K562 (cell line): Measurements from ENCODE around the gene DSCAM. TPM values are rescaled to one million over a fixed set of nuclear protein-coding genes. Genes with fewer than 3 reads are reported as not detected.

Source experiments
- ATAC-seq: fragments of 200-7000 bp; cut with Tn5 transposase; 3 replicates; pipeline ENCODE4 v1.9.1; 2020; ENCODE audit warnings: moderate library complexity
- BruUV-seq: library from RNA; stranded (reverse); fragments of 400-500 nt; replicated peaks from 2 replicates; lab custom pipeline; 2021; lab: Mats Ljungman, UMichigan
- CTCF ChIA-PET: fragments of 300-600 bp; formaldehyde crosslinking; extraction: SDS; loops from one replicate; lab custom pipeline; 2021; ENCODE audit warnings: low intra/inter-chr PET ratio; lab: Yijun Ruan, JAX
- POLR2A ChIA-PET: fragments of 300-600, 350-650 bp; sonication (Branson Sonifier 250); formaldehyde crosslinking; extraction: SDS; loops from one replicate; lab custom pipeline; 2021; ENCODE audit warnings: antibody characterized with exemption, inconsistent platforms; lab: Yijun Ruan, JAX
- DNase-seq, 4 experiments: peaks; one replicate each; pipeline versions ENCODE4 v3.0.0 to v3.0.0-alpha.2; 2011 to 2018; ENCODE audit warnings: low spot score in 3 of 4, mixed read lengths in 3 of 4; ENCODE audit errors: extremely low read depth in 1 of 4
- FAIRE-seq: peaks from 2 replicates; lab custom pipeline; 2011; peaks lifted over from hg19 to GRCh38; lab: Jason Lieb, UNC
- H2AFZ ChIP-seq: 2 replicates; pipeline ENCODE4 v1.6.0; 2011; ENCODE audit warnings: low read depth, low read length, control low read depth, inconsistent platforms
- H3K27ac ChIP-seq: fragments of 200-600 bp; 3 replicates; pipeline ENCODE4 v1.8.0; 2011; ENCODE audit warnings: low read depth, mild to moderate bottlenecking, control low read depth, inconsistent platforms, low read length, moderate library complexity, mixed read lengths; ENCODE audit errors: extremely low read depth
- H3K27me3 ChIP-seq, 2 experiments: fragments of 300-600 bp in 1 of 2; 2 replicates in 1 of 2; 3 replicates in 1 of 2; pipeline versions ENCODE4 v1.6.0 to v1.8.0; 2011; ENCODE audit warnings: inconsistent platforms in 2 of 2, low read length in 2 of 2, mild to moderate bottlenecking in 1 of 2, mixed read lengths in 1 of 2, moderate library complexity in 1 of 2; ENCODE audit not compliant: control insufficient read depth in 2 of 2, insufficient read depth in 2 of 2
- H3K36me3 ChIP-seq: fragments of 300-600 bp; 3 replicates; pipeline ENCODE4 v1.8.0; 2011; ENCODE audit warnings: mild to moderate bottlenecking, low read length, inconsistent platforms; ENCODE audit not compliant: control insufficient read depth, insufficient read depth
- H3K4me1 ChIP-seq, 2 experiments: fragments of 200-600 bp in 1 of 2; replicated peaks in 1 of 2; 2 replicates in 1 of 2; 3 replicates in 1 of 2; pipeline versions ENCODE4 v1.5.1 to v1.8.0; 2011; ENCODE audit warnings: inconsistent platforms in 2 of 2, low read length in 2 of 2, mild to moderate bottlenecking in 1 of 2, mixed read lengths in 1 of 2, moderate library complexity in 1 of 2; ENCODE audit not compliant: control insufficient read depth in 2 of 2, insufficient read depth in 2 of 2
- H3K4me2 ChIP-seq: 2 replicates; pipeline ENCODE4 v1.6.1; 2011; ENCODE audit warnings: low read length, control low read depth, inconsistent platforms, mixed read lengths; ENCODE audit not compliant: insufficient read depth
- H3K4me3 ChIP-seq: fragments of 200-600 bp; sonication (generic), shearing (Covaris generic); 2 replicates; pipeline ENCODE4 v1.5.1; 2016; ENCODE audit warnings: control low read depth, inconsistent platforms
- H3K79me2 ChIP-seq: fragments of 200-600 bp; 3 replicates; pipeline ENCODE4 v1.8.0; 2011; ENCODE audit warnings: low read length, inconsistent platforms; ENCODE audit not compliant: control insufficient read depth, insufficient read depth
- H3K9ac ChIP-seq, 2 experiments: 2 replicates each; pipeline versions ENCODE4 v1.6.0 to v1.6.1; 2011; ENCODE audit warnings: low read depth in 2 of 2, low read length in 2 of 2, control low read depth in 1 of 2, inconsistent platforms in 1 of 2, mild to moderate bottlenecking in 1 of 2, mixed read lengths in 1 of 2; ENCODE audit not compliant: insufficient read depth in 1 of 2
- H3K9me1 ChIP-seq: one replicate; pipeline ENCODE4 v1.6.0; 2011; ENCODE audit warnings: inconsistent platforms, mild to moderate bottlenecking, low read length, moderate library complexity; ENCODE audit not compliant: control insufficient read depth, insufficient read depth
- H3K9me3 ChIP-seq: replicated peaks from 2 replicates; pipeline ENCODE4 v1.5.1; 2011; ENCODE audit warnings: low read depth, low read length, inconsistent platforms; ENCODE audit not compliant: control insufficient read depth, insufficient read depth
- H4K20me1 ChIP-seq: replicated peaks from 2 replicates; pipeline ENCODE4 v1.6.1; 2011; ENCODE audit warnings: low read length, inconsistent platforms, mixed read lengths; ENCODE audit not compliant: control insufficient read depth, insufficient read depth
- BRCA1 ChIP-seq, 2 experiments: fragments of 450-650 bp in 1 of 2; sonication (generic) in 1 of 2; formaldehyde crosslinking in 1 of 2; IDR thresholded peaks; 2 replicates each; pipeline versions ENCODE4 v1.5.0 to v1.6.1; 2017 to 2020; ENCODE audit warnings: mild to moderate bottlenecking in 1 of 2, missing genetic modification reagents in 1 of 2
- CBFA2T2 ChIP-seq: fragments of 450-650 bp; conservative IDR thresholded peaks from 2 replicates; pipeline ENCODE4 v1.6.1; 2017; ENCODE audit warnings: mild to moderate bottlenecking
- FOS ChIP-seq: IDR thresholded peaks from 3 replicates; pipeline ENCODE4 v1.6.1; 2011; ENCODE audit not compliant: insufficient read length; ENCODE audit errors: extremely low read depth
- GATA2 ChIP-seq: sonication (generic); formaldehyde crosslinking; IDR thresholded peaks from 2 replicates; pipeline ENCODE4 v1.4.0; 2020; ENCODE audit warnings: mild to moderate bottlenecking, missing genetic modification reagents
- KDM1A ChIP-seq, 2 experiments: fragments of 450-650 bp; IDR thresholded peaks; 2 replicates each; pipeline ENCODE4 v1.6.1; 2016; ENCODE audit warnings: mild to moderate bottlenecking in 2 of 2
- MLLT1 ChIP-seq, 2 experiments: fragments of 450-650 bp; IDR thresholded peaks; 2 replicates each; pipeline ENCODE4 v1.6.1; 2016
- NEUROD1 ChIP-seq: fragments of 150-350 bp; IDR thresholded peaks from 2 replicates; pipeline ENCODE4 v1.6.1; 2014; ENCODE audit warnings: borderline replicate concordance, low read length, low read depth; ENCODE audit not compliant: partially characterized antibody
- NRF1 ChIP-seq, 2 experiments: fragments of 450-650 bp; IDR thresholded peaks in 1 of 2; conservative IDR thresholded peaks in 1 of 2; 2 replicates each; pipeline ENCODE4 v1.6.1; 2014; ENCODE audit warnings: mild to moderate bottlenecking in 2 of 2
- PRMT5 ChIP-seq: sonication (generic); formaldehyde crosslinking; IDR thresholded peaks from 2 replicates; pipeline ENCODE4 v1.5.0; 2020; ENCODE audit warnings: missing genetic modification reagents
- RBM17 ChIP-seq: fragments of 200-400 bp; formaldehyde crosslinking; IDR thresholded peaks from 2 replicates; pipeline ENCODE4 v1.6.1; 2017; ENCODE audit warnings: low read depth, mild to moderate bottlenecking, low read length, borderline replicate concordance
- RUNX1 ChIP-seq: sonication (generic); IDR thresholded peaks from 2 replicates; pipeline ENCODE4 v1.6.1; 2016; ENCODE audit warnings: antibody characterized with exemption, low read depth
- SMC3 ChIP-seq: conservative IDR thresholded peaks from 2 replicates; pipeline ENCODE4 v1.6.1; 2011; ENCODE audit warnings: low read depth, low read length, improper control_type of control experiment; ENCODE audit not compliant: insufficient read depth
- SP2 ChIP-seq: IDR thresholded peaks from 2 replicates; pipeline ENCODE4 v1.6.1; 2011; ENCODE audit warnings: mild to moderate bottlenecking, low read depth, low read length, moderate library complexity; ENCODE audit not compliant: poor library complexity, severe bottlenecking; ENCODE audit errors: extremely low read depth
- TGIF2 ChIP-seq: sonication (generic); formaldehyde crosslinking; IDR thresholded peaks from 2 replicates; pipeline ENCODE4 v1.8.1; 2022; ENCODE audit warnings: mild to moderate bottlenecking, missing genetic modification reagents, moderate library complexity
- ZBTB1 ChIP-seq: sonication (generic); formaldehyde crosslinking; IDR thresholded peaks from 2 replicates; pipeline ENCODE4 v1.8.1; 2023; ENCODE audit warnings: missing genetic modification reagents, low read depth, mild to moderate bottlenecking, borderline replicate concordance
- ZFP1 ChIP-seq: fragments of 450-650 bp; formaldehyde crosslinking; IDR thresholded peaks from 2 replicates; pipeline ENCODE4 v1.4.0; 2020; ENCODE audit warnings: mild to moderate bottlenecking, mixed read lengths
- ZNF431 ChIP-seq: sonication (generic); formaldehyde crosslinking; IDR thresholded peaks from 2 replicates; pipeline ENCODE4 v1.8.0; 2022; ENCODE audit warnings: mild to moderate bottlenecking, missing genetic modification reagents
- ZNF717 ChIP-seq: fragments of 250-450 bp; sonication (Bioruptor Pico); IDR thresholded peaks from 2 replicates; pipeline ENCODE4 v1.5.0; 2021
- WGBS: fragments of 100-300 bp; shearing (Covaris generic); methylation state at CpG from one replicate; pipeline ENCODE4 v1.1.6; 2016; ENCODE audit warnings: low coverage, mixed read lengths; ENCODE audit not compliant: insufficient coverage; ENCODE audit errors: missing lambda C conversion rate; 5-methylcytosine and 5-hydroxymethylcytosine counted together
- in situ Hi-C: fragments of 300-500 bp; cut with MboI; formaldehyde crosslinking; loops from 4 replicates; pipeline ENCODE4 v1.15.0; 2018; ENCODE audit warnings: inconsistent platforms, mixed read lengths
- intact Hi-C: fragments of 100-400 bp; cut with micrococcal nuclease; formaldehyde crosslinking; loops from 2 replicates; pipeline ENCODE4 v1.14.2; 2022
- polyA plus RNA-seq, 8 experiments: library from polyadenylated mRNA; depleted of rRNA in 4 of 8; stranded (reverse) in 5 of 8; unstranded in 3 of 8; fragments of >200 nt; fragmentation: Nextera tagmentation in 2 of 8; fragmentation: Illumina TruSeq in 1 of 8; extraction: Ambion mirVana in 2 of 8; extraction: Trizol in 1 of 8; gene quantifications; 2 replicates each; pipeline versions ENCODE4 v1.2.1 to v1.2.3, GENCODE V29; 2011 to 2014; ENCODE audit warnings: inconsistent platforms in 1 of 8, missing spikeins in 1 of 8
- total RNA-seq, 7 experiments: library from RNA; depleted of rRNA in 6 of 7; stranded (reverse); fragments of >200 nt in 6 of 7; fragmentation: Illumina TruSeq in 2 of 7; extraction: Trizol in 2 of 7; gene quantifications; 2 replicates each; pipeline versions ENCODE4 v1.2.1 to v1.2.3, GENCODE V29; 2011 to 2021; ENCODE audit warnings: low replicate concordance in 1 of 7
- TF ChIP-seq, protein P1 (sequence below): sonication (generic); formaldehyde crosslinking; IDR thresholded peaks from 2 replicates; pipeline ENCODE4 v1.8.0; 2022; ENCODE audit warnings: mild to moderate bottlenecking, missing genetic modification reagents

DSCAM gene
- total and polyA plus RNA-seq, 9 of the 15 experiments (the other 6 are each of a cell fraction or from before 2014, with no cell fraction given): not detected

DNA sequence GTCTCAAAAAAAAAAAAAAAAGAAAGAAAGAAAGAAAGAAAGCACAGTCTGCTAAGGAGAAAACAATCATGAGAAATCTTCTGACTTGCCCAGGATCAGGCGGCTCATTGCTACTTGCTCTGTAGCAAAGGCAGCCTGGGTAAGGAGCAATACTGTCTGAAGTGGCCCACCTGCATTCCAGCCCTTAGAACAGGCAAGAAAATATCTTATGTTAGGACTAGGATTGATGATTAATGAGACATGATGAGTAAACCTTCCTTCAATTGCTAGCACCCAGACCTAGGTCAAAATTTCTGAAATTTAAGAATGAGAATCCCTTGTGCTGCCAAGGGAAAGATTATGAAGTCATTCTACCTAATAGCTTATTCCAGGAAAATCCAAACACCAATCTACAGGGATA lies 140.8 kb downstream of the DSCAM start:
- BruUV-seq: no TSS peak
- WGBS: 0% methylated on average over 1 of the region's 1 CpG
- no peaks in the 10 kb centered on the region; the same call in 1 of the 2 replicates for H3K9me3 ChIP-seq

GRCh38 chr21:40704141-40704540 lies 142.8 kb downstream of the DSCAM start:
- FAIRE-seq: no peak
- no TSS peak for BruUV-seq
- no peaks in the 10 kb centered on the region for H3K27me3 ChIP-seq
- TF ChIP-seq KDM1A (IDR thresholded peaks at IDR 0.05): no peak
- TF ChIP-seq RBM17: no peak
- TF ChIP-seq FOS: no peak
- no peak for TF ChIP-seq TGIF2 (CRISPR knock-in tag)
- no peak for TF ChIP-seq MLLT1 (IDR thresholded peaks at IDR 0.05)
- no peak for TF ChIP-seq NRF1 (conservative IDR thresholded peaks at IDR 0.05 in 1 of 2, IDR thresholded peaks at IDR 0.05 in 1 of 2)
- TF ChIP-seq NEUROD1: no peak
- TF ChIP-seq, protein P1, sequence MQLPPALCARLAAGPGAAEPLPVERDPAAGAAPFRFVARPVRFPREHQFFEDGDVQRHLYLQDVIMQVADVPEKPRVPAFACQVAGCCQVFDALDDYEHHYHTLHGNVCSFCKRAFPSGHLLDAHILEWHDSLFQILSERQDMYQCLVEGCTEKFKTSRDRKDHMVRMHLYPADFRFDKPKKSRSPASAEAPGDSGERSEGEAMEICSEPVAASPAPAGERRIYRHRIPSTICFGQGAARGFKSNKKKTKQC: no peak
- no peak for TF ChIP-seq ZBTB1
- TF ChIP-seq, all 486 proteins: peak for 0
- POLR2A ChIA-PET: no interaction called here
- WGBS: 2% methylated on average over 3 of the region's 3 CpGs
- Histone ChIP-seq H3K4me1 (no peaks in the 10 kb centered on the region), H2AFZ (no peak overlapping the region), H3K9ac (no peak overlapping the region), H3K4me3 (no peak overlapping the region), H3K4me2 (no peak overlapping the region), H3K36me3 (no peaks in the 10 kb centered on the region), H3K9me1 (no peaks in the 10 kb centered on the region), H3K9me3 (no peaks in the 10 kb centered on the region; the same call in 1 of the 2 replicates), H3K27ac (no peak overlapping the region), H3K79me2 (no peaks in the 10 kb centered on the region), H4K20me1 (no peaks in the 10 kb centered on the region)
- in situ Hi-C loops (no loop called here), intact Hi-C loops (no loop called here)
- DNase-seq: no peak
- CTCF ChIA-PET: no interaction called here
- ATAC-seq: no peak

More for the DNA sequence above, 140.8 kb downstream of the DSCAM start:
- no peaks in the 10 kb centered on the region for H3K4me1 ChIP-seq
- no peak for TF ChIP-seq ZFP1 (CRISPR knock-in tag)
- TF ChIP-seq SP2: no peak
- no peak for TF ChIP-seq GATA2 (CRISPR knock-in tag)
- TF ChIP-seq BRCA1 (IDR thresholded peaks at IDR 0.05): no peak
- TF ChIP-seq BRCA1 (CRISPR knock-in tag; IDR thresholded peaks at IDR 0.05): no peak
- TF ChIP-seq ZNF717 (CRISPR knock-in tag): no peak
- no peak for TF ChIP-seq ZNF431
- TF ChIP-seq SMC3: no peak
- no peak for TF ChIP-seq PRMT5 (CRISPR knock-in tag)
- TF ChIP-seq CBFA2T2: no peak
- TF ChIP-seq RUNX1: no peak
- no peak overlapping the region for H2AFZ ChIP-seq
- ChIA-PET CTCF (no interaction called here), POLR2A (interaction anchor here (0.6 kb wide), 1 partner anchor 83 kb away, joined by 3 read pairs; no protein-coding TSS in a partner anchor)
- H3K9ac ChIP-seq: no peak overlapping the region
- H3K27me3 ChIP-seq: no peaks in the 10 kb centered on the region
- no peaks in the 10 kb centered on the region for H3K36me3 ChIP-seq
- H3K4me2 ChIP-seq: no peak overlapping the region
- in situ Hi-C loops: no loop called here
- DNase-seq (no peak), ATAC-seq (no peak), FAIRE-seq (no peak)
- no peak overlapping the region for H3K4me3 ChIP-seq
- intact Hi-C loops: no loop called here
- H3K79me2 ChIP-seq: no peaks in the 10 kb centered on the region
- no peak overlapping the region for H3K27ac ChIP-seq
- no peaks in the 10 kb centered on the region for H3K9me1 ChIP-seq
- no peaks in the 10 kb centered on the region for H4K20me1 ChIP-seq
